NOMO-1 (cell line): Measurements from ENCODE around the gene PCP4L1.
A peak's percentile ranks its signal among the peaks of the same experiment; 100 is the strongest.
"Not testable (repeated sequence)": the region's sequence is repeated elsewhere in the genome, so short reads cannot be mapped to it uniquely, and the experiment has no call there.

Experiments used
- DNase-seq, 2 experiments: peaks; one replicate each; lab custom pipeline; 2025; ENCODE audit not compliant: unreplicated experiment in 2 of 2; lab: John Stamatoyannopoulos, UW

Gene PCP4L1

DNA sequence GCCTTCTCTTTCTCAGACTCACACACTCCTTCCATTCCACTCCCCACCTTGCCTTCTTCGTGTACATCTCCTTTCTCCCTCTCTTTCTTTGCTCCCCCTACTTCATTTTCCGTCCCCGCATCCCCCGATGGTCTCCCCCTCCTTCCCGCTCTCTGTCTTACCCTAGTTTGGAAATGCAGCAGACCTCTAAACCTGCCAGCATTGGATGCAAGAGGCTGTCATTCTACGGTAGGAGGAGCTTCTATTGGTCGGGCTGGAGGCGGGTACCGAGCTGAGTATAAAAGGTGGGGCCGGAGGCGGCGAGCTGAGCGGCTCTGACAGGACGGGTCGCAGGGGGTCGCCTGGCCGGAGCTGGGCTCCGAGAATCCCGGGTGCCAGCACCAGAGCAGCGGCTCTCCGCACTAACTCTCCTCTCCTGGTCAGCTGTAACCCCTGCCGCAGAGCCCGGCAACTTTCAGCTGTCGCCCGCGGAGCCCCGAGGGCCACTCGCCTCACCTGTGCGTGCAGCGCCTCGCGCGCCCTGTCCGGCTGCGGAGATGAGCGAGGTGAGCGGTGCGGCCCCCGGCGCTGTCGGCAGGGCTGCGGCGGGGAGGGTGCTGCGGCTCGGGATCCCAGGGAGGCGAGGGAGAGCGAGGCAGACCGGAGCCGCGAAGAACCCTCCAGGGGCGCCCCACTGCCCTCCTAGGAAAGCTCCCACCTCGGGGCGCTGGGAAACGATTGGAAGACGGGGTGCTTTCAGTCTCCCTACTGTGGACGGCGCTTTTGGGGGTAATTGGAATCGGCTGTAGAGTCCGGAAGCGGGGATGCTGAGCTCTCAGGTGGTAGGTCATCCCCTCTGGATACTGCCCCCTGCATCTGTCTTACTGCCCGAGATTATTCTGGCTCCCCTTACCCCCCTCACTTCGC, at the start of gene PCP4L1:
TSS of gene PCP4L1 (plus strand) at position 307 of the 906 bp plus-strand sequence. CDS start at position 537, 230 bp downstream.
- DNase-seq = no peak

GRCh38 chr1:161209790-161210409, 48.6 kb upstream of the PCP4L1 start:
- peak; percentile 75 to 79 for DNase-seq

DNA sequence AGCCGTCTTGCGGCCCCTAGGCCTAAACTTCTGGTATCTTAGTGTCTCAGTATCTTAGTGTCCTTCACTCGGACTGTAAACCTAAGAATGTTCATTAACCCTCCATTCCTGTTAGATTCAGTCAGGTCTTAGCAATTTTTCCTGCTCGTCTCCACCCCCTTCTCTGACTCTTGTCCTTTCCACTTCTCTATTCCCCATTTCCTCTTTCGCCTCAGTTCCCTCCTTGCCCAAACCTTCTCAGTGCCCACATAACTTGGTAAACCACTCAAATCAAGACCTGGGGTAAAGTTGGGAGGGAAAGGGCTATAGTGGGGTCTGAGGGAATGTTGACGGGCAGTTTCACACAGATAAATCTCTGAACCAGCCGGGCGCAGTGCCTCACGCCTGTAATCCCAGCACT, 44.2 kb upstream of the PCP4L1 start:
- peak; percentile 58 to 70 for DNase-seq

- peak; percentile 62 to 72 for DNase-seq
These were observed 43.5 kb upstream of the PCP4L1 start, which contains the start of gene FCER1G for GRCh38 chr1:161215076-161215475. Gene FCER1G (plus strand): TSS chr1:161215295. CDS start chr1:161215322, 27 bp downstream.

- peak; percentile 71 to 97 for DNase-seq
These were observed 41.4 kb upstream of the PCP4L1 start for GRCh38 chr1:161216945-161217712.

GRCh38 chr1:161217831-161218230, 40.7 kb upstream of the PCP4L1 start:
- DNase-seq = no peak

- no peak for DNase-seq
These were observed 40.1 kb upstream of the PCP4L1 start for GRCh38 chr1:161218301-161219077.

DNA sequence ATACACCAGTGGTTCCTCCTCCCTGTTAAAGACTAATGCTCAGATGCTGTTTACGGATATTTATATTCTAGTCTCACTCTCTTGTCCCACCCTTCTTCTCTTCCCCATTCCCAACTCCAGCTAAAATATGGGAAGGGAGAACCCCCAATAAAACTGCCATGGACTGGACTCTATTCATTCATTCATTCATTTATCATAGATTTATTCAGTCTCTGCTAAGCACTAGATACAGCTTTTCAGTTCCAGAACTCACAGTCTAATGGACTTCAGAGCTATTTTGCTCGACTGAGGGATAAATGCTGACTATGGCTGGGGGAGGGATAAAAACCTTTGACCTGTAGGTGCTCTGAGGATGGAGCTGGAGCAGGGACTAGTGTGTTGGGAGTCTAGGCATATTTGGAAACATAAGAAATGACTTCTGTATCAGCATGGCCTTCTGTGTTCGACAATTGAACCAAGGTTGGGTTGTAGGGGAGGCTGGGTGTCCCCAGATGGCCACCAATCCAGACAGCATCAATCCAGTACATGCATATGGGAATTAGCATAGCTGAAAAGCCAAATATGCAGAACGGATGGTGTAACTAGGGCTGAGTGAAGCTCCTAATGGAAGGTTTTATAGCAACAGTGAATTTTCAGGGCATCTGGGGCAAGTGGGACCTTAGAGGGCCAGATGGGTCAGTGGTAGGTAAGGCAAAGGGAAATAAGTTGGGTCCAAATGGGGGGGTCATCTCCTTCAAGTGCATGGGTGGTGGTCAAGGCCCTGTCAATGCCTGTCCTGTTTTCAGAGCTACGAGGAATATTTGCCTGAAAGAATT, 39.3 kb upstream of the PCP4L1 start:
- DNase-seq = no peak

DNA sequence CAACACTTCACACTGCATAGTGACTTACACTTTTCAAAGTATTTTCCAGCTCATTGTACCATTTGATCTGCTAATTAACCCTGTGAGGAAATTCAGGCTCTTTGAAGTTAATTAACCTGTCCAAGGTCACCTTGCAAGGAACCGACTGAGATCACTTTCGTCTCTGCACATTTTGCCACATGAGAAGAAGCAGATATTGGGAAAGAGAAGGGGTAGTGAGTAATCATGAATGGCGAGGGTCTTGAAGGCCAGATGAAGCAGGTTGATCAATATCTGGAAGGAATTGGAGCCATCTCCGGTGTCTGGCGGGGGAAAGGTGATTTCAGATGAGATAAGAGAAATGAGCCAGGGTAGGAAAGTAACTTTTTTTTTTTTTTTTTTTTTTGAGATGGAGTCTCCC, 38.5 kb upstream of the PCP4L1 start:
- no peak for DNase-seq

- no peak for DNase-seq
These were observed 36.1 kb upstream of the PCP4L1 start for GRCh38 chr1:161222175-161223019.

- no peak for DNase-seq
These were observed 34.5 kb upstream of the PCP4L1 start for GRCh38 chr1:161223805-161224694.

DNA sequence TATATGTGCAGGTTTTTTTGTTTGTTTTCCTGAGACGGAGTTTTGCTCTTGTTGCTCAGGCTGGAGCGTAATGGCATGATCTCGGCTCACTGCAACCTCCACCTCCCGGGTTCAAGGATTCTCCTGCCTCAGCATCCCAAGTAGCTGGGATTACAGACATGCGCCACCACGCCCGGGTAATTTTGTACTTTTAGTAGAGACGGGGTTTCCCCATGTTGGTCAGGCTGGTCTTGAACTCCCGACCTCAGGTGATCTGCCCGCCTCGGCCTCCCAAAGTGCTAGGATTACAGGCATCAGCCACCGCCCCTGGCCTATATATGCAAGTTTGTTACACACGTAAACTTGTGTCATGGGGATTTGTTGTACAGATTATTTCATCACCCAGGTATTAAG, 33.9 kb upstream of the PCP4L1 start:
- DNase-seq = not testable (repeated sequence)

- no peak for DNase-seq
These were observed 33.4 kb upstream of the PCP4L1 start for GRCh38 chr1:161225178-161225533.

DNA sequence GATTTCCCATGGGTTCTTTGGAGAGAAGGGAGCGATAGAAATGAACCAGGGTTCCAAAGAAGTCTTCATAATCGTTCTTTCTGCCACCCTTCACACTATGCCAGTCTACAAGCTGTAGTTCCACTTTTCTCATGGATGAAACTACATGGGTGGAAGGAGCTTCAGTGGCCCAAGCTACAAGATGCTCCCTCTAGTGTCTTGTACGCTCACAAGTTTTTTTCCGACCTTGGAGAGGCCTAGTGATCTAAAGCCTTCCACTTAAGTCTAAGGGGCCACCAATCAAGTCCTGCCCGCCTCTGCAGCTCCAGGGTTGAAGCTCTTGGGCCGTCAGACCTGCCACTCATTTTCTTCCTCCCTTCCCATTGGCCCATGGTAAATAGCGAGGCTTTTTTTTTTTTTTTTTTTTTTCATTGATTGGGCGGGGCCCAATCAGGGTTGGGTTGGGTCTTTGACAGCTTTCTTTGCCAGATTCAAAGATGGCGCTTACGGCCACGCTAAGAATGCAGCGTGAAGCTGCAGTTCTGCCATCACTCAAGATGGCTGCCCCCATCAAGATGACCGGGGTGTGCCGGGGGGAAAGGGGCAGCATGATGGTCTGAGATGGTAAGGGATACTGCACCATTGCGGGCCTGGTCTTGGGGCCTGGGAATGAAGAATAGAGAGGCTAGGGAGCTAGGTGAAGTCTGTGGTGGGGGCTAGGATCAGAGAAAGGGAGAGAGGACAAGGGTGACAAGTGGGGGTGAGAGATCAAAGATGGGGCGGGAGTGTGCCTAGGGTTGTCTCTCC, 32.8 kb upstream of the PCP4L1 start, which contains the start of gene TOMM40L:
TSS of gene TOMM40L (plus strand) at position 527 of the 786 bp plus-strand sequence. CDS start 430 bp downstream, outside the sequence.
- peak; percentile 99 to 100 for DNase-seq

DNA sequence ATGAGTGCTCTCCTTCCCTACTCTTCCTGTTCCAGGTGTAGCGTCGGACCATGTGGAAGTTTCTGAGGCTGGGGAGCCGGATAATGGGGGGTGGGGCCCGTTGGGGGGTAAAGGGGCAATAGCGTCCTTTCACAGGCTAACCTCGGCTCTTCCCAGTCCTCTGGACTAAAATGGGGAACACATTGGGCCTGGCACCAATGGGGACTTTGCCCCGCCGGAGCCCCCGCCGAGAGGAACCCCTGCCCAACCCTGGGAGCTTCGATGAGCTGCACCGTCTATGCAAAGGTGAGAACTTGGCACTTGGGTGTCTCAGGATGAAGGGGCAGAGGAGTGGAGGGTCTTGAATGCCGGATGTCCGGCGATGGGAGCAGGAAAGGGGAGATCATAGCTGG, 32.2 kb upstream of the PCP4L1 start:
- no peak for DNase-seq

- DNase-seq = no peak
These were observed 31.8 kb upstream of the PCP4L1 start for GRCh38 chr1:161226759-161227158.
